Muscle layer of duodenum (tissue), 2 donors: Measurements from ENCODE around the gene OS9.
A peak's percentile ranks its signal among the peaks of the same experiment; 100 is the strongest.

Experiments used
- H3K27ac ChIP-seq: one replicate; pipeline ENCODE4 v1.7.0; 2013; ENCODE audit warnings: mild to moderate bottlenecking, low read length
- H3K27me3 ChIP-seq: one replicate; pipeline ENCODE4 v1.7.0; 2013; ENCODE audit warnings: low read depth, mild to moderate bottlenecking, control low read depth, low read length
- H3K36me3 ChIP-seq, 2 donors: one replicate each; pipeline ENCODE4 v1.7.0; 2013; ENCODE audit warnings: low read length in 2 of 2, control low read depth in 1 of 2, mild to moderate bottlenecking in 1 of 2; ENCODE audit not compliant: insufficient read depth in 2 of 2, control insufficient read depth in 1 of 2
- H3K4me1 ChIP-seq, 2 donors: one replicate each; pipeline ENCODE4 v1.7.0; 2013; ENCODE audit warnings: low read length in 2 of 2, mild to moderate bottlenecking in 2 of 2, control low read depth in 1 of 2, moderate library complexity in 1 of 2; ENCODE audit not compliant: insufficient read depth in 2 of 2, control insufficient read depth in 1 of 2
- H3K4me3 ChIP-seq, 2 donors: one replicate each; pipeline ENCODE4 v1.7.0; 2013; ENCODE audit warnings: low read length in 2 of 2, low read depth in 1 of 2, mild to moderate bottlenecking in 1 of 2
- H3K9me3 ChIP-seq, 2 donors: one replicate each; pipeline ENCODE4 v1.7.0; 2013; ENCODE audit warnings: low read length in 2 of 2, control low read depth in 1 of 2, mild to moderate bottlenecking in 1 of 2; ENCODE audit not compliant: control insufficient read depth in 1 of 2
- donor health status: healthy.

The OS9 gene

DNA sequence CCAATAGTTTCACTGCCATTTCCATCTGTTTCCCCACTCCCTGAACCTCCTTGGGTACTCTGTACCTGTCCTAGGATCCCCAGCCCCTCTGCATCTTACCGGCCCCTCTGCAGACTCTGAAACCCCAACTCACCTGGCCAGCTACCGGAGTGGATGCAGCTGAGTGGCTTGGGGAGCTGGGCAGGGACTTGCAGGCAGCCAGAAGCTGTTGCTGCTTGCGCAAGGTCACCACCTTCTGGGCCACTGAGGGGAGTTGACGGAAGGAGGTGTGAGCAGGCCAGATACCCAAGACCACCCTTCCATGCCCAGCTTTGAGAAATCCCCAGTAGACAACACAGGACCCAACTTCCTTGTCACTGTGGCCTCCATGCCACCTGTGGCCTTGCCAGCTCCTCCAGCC, 38.3 kb downstream of the OS9 start:
- no peaks in the 10 kb centered on the region for H3K36me3 ChIP-seq
- no peaks in the 10 kb centered on the region for H3K9me3 ChIP-seq
- H3K27me3 ChIP-seq, result peaks cover 23% of the 10 kb centered on the region

DNA sequence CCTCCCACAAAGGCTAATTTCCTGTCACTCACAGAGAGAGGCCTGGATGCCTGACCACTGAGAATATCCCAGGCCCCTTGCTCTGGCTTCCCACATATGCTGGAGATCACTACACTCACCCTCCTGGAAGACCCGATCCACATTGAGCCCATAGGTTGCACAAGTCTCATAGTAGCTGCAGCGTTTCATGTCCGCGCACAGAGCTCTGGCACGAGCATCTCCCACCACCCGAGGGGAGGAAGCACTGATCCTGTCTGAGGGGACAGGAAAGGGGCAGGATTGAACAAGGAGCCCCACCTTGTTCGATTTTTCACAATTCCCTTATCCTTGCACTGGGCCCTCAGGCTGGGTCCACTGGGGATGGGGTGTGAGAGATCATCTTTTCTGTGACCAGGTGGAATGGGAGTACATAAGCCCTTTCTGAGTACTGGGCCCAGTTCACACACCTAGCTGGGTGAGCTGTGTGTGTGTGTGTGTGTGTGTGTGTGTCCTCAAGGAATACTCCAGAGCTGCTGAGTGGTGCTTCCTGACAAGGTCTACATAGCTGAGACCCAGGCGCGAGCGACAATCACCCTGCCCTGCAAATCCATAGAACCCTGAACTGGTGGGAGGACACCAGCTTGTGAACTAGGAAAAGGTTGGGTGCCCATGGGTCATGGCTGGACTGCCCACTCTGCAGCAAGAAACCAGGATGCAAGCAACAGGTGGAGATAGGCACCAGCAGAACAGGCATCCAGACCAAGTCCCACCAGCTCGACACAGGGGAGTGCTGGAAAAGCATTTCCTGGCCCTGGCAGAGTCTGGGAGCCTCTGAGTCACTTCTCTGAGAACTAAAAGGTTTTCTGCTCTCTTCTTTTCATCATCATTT, 39.0 kb downstream of the OS9 start:
- no peaks in the 10 kb centered on the region for H3K9me3 ChIP-seq
- no peak overlapping the region for H3K4me3 ChIP-seq
- no peak overlapping the region for H3K27ac ChIP-seq
- H3K27me3 ChIP-seq, result peaks cover 23% of the 10 kb centered on the region
- H3K36me3 ChIP-seq, result no peaks in the 10 kb centered on the region
- H3K4me1 ChIP-seq, result peaks cover 0 to 28% of the 10 kb centered on the region in 2 donors

More for the DNA sequence above, 38.3 kb downstream of the OS9 start:
- no peak overlapping the region for H3K27ac ChIP-seq
- H3K4me1 ChIP-seq, result peaks cover 0 to 21% of the 10 kb centered on the region in 2 donors
- no peak overlapping the region for H3K4me3 ChIP-seq

DNA sequence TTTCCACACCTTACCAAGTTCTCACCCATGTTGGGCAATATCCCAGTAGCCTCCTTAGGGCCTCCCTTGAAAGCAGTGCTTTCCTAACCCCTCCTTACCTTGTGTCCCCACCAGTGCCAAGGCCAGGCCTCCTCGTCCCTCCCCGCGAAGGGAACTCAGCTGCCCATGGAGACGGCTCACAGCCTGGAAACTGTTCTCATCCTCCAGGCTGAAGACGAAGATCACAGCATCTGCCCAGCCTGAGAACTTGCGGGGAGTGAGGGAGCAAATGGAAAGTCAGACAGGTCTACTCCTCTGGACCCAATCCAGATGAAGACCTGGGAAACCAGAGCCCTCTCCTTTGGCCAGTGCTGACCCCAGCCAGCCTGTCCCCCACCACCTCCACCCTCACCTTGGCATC, 40.0 kb downstream of the OS9 start:
- peaks cover 25% of the 10 kb centered on the region for H3K27me3 ChIP-seq
- peaks cover 0 to 37% of the 10 kb centered on the region in 2 donors for H3K4me1 ChIP-seq
- no peak overlapping the region for H3K27ac ChIP-seq
- no peaks in the 10 kb centered on the region for H3K36me3 ChIP-seq
- no peak overlapping the region for H3K4me3 ChIP-seq
- H3K9me3 ChIP-seq, result no peaks in the 10 kb centered on the region

DNA sequence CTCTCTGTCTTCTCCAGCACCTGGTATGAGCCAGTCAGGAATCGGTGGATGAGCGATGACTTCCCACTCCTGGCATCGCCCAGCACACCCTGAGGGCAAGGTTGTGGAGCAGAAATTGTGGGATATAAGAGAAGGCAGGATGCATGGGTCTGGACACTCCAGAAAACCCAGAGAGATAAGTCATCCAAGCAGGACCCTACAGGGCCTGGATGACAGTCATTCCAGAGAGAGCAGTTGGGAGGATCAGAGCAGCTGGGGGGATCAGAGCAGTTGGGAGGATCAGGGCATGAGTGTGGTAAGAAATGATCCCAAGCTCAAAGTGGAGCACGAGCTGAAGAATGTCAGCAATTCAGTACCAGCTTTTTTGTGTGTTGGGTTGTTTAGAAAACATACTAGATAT, 40.7 kb downstream of the OS9 start:
- Histone ChIP-seq H3K27me3 (peaks cover 32% of the 10 kb centered on the region), H3K27ac (no peak overlapping the region), H3K4me1 (peaks cover 0 to 42% of the 10 kb centered on the region in 2 donors), H3K9me3 (no peaks in the 10 kb centered on the region), H3K36me3 (no peaks in the 10 kb centered on the region), H3K4me3 (no peak overlapping the region)

DNA sequence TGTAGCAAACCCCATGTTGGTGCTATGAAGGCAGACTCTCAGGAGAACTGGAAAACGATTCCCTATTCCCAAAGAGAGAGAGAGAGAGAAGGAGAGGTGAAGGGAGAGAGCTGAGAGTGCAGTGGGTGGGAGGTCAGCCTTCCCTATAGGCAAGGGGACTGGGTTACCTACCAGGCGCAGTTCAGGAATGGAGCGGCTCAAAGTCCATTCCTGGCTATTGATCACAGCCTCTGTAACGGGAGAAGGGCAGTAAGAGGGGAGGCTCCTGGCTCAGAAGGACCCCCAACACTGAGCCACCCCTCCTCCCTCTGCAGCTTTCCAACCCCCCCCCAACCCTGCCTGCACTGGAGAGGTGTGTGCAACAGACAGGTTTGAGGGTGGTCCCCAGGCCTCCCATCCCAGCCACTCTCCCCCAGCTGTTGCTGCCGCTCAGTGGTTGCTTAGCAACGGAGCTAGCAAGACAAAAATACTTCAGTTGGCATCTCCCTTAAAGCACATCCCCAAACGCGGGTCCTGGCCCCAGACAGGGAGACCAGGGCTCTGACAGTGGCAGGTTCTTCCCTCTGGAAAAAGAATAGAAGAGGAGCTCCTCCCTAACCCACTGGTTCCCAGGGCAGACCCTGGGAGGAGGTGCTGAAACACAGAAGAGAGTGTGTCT, 41.4 kb downstream of the OS9 start:
- Histone ChIP-seq H3K9me3 (no peaks in the 10 kb centered on the region), H3K36me3 (no peaks in the 10 kb centered on the region), H3K4me3 (no peak overlapping the region), H3K4me1 (peaks cover 0 to 42% of the 10 kb centered on the region in 2 donors), H3K27me3 (peaks cover 34% of the 10 kb centered on the region), H3K27ac (no peak overlapping the region)

DNA sequence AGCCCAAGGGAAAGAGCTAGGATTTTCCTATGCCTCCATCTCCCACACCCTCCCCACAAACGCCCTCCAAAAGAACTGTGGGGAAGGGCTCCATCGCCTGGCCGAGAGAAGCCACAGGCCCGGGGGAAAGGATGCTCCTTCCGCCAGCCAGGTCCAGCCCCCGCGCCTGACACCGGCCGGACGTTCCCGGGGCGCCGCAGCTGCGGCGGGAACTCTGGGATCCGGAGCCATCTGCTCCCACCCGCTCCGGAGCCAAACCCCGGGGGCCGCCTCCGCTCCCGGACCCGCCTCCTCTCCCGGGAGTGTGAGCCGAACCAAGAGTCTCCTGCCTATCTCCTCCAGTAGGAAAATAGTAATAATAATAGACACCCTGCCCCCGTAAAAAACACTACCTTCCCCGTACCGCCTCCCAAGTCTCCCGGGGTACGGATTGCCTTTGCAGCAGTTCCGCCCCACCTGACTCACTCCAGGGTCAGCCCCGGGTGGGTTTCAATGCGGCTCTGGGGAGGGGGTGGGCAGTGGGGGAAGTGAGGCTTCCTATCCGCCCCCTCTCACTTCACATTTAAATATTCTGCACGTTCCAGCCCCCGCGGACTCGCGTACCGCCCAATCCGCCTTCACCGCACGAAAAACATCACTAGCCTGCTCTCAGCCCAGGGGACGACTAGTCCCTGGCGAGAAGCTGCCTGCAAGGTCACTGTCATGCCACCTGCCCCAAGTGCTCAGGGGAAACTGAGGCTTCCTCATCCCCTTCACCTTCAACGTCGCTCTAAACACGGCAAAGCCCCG, 42.2 kb downstream of the OS9 start:
- Histone ChIP-seq H3K36me3 (no peaks in the 10 kb centered on the region), H3K9me3 (no peaks in the 10 kb centered on the region), H3K27ac (no peak overlapping the region), H3K4me1 (peaks cover 0 to 42% of the 10 kb centered on the region in 2 donors), H3K4me3 (peak overlapping the region in 1 of 2 donors; percentile 29), H3K27me3 (peaks cover 35% of the 10 kb centered on the region)

DNA sequence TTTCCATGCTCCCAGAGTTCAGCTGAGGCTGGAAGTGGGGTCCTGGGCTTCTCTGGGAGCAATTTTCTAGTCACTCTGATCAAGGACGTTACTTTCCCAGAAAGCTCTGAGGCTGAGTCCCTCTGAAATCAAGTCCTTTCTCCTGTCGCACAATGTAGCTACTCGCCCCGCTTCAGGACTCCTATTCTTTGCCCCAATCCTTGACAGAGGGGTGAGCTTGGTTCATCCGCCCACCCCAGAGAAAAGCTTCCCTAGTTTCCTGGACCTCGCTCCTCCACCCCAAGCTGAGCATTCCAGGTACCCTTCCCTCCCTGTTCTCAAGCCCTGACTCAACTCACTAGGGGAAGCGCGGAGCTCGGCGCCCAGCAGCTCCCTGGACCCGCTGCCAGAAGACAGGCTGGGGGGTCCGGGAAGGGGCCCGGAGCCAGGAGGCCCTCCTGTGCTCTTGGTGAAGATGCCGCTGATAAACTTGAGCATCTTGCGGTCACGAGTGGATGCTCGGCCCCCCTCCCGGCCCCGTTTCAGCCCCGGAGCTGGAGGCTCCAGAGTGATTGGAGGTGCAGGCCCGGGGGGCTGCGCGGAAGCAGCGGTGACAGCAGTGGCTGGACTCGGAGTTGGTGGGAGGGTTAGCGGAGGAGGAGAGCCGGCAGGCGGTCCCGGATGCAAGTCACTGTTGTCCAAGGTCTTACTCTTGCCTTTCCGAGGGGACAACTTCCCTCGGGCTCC, 43.0 kb downstream of the OS9 start:
- Histone ChIP-seq H3K36me3 (no peaks in the 10 kb centered on the region), H3K27ac (no peak overlapping the region), H3K4me1 (peaks cover 0 to 42% of the 10 kb centered on the region in 2 donors), H3K27me3 (peaks cover 38% of the 10 kb centered on the region), H3K4me3 (no peak overlapping the region), H3K9me3 (no peaks in the 10 kb centered on the region)

DNA sequence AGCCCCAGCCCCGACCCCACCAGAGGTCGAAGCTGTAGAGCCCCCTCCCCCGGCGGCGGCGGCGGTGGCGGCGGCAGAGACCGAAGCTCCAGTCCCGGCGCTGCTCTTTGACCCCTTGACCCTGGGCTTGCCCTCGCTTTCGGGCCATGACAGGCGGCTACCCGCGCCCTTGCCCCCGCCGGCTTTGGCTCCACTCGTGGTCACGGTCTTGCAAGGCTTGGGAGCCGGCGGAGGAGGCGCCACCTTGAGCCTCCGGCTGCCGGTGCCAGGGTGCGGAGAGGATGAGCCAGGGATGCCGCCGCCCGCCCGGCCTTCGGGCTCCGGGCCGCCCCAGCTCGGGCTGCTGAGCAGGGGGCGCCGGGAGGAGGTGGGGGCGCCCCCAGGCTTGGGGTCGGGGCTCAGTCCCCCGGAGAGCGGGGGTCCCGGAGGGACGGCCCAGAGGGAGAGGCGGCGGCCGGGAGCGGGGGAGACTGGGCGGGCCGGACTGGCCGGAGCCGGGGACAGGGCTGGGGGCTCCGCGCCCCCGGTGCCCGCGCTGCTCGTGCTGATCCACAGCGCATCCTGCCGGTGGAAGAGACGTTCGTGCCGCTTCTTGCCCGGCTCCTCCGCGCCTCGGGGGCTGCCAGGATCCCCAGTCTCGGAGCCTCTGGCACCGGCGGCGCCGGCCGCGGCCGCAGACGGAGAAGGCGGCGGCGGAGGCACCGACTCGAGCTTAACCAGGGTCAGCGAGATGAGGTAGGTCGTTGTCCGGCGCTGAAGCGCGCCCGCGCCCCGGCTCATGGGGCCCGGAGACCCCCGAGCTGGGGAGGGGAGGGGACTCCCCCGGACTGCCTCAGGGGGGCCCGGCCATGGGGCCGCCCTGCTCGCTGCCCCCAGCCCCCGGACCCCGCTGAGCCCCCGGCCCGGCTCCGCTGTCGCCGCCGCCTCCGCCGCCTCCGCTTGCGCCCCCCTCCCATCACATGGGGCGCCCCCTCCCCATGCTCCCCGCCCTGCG, 43.8 kb downstream of the OS9 start:
- Histone ChIP-seq H3K9me3 (no peaks in the 10 kb centered on the region), H3K27ac (no peak overlapping the region), H3K36me3 (no peaks in the 10 kb centered on the region), H3K27me3 (peaks cover 38% of the 10 kb centered on the region), H3K4me3 (peak overlapping the region in 1 of 2 donors; percentile 60), H3K4me1 (peaks cover 0 to 42% of the 10 kb centered on the region in 2 donors)

DNA sequence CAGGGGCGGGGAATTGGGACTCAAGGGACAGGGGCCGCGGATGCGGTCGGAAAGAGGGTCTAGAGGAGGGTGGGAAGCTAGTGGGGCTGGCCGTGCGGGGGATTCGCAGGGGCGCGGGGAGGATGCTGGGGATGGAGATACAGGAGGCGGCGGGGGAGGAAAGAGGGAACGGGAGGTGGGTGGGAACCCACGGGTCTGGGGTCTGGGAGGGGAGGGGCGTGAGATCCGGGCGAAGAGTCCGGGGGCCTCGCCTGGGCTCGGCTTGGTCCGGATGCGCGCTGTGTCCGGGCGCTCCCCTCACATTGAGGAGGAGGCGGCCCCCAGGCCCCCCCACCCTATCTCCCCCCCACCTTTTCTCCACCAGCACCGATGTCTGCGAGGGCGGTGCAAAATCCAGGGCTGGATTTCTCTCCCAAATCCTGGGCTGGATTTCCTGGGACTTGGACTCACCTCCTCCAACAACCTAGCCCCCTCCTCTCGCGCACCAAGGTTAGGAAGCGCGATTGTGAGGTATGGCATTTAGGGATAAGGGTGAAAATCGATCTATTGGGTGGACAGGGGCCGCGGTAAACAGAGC, 44.8 kb downstream of the OS9 start, which contains the start of gene AGAP2:
Gene AGAP2, minus strand, starts transcription at position 82 of the 577 bp plus-strand sequence. CDS start 496 bp downstream, outside the sequence.
- peak within 1 kb of the TSS in 1 of 2 donors; percentile 60 for H3K4me3 ChIP-seq
- H3K27ac ChIP-seq, result no peak within 1 kb of the TSS
- H3K27me3 ChIP-seq, result peaks cover 38% of the 10 kb centered on the region
- no peaks in the 10 kb centered on the region for H3K9me3 ChIP-seq
- H3K36me3 ChIP-seq, result no peaks in the 10 kb centered on the region
- peaks cover 0 to 42% of the 10 kb centered on the region in 2 donors for H3K4me1 ChIP-seq
